Thymus (tissue), 11 donors: Measurements from ENCODE around the gene LMO7. TPM values are rescaled to one million over a fixed set of nuclear protein-coding genes. Genes with fewer than 3 reads are reported as not detected.
"Not testable (repeated sequence)": the region's sequence is repeated elsewhere in the genome, so short reads cannot be mapped to it uniquely, and the experiment has no call there.

Experiments
- DNase-seq, 9 donors: peaks; one replicate each; pipeline ENCODE4 v3.0.0-alpha.2; 2013; ENCODE audit warnings: low spot score in 9 of 9, low read depth in 6 of 9, missing footprints in 1 of 9
- H3K27ac ChIP-seq, 2 donors: one replicate each; pipeline ENCODE4 v1.5.1; 2013; ENCODE audit warnings: control low read depth in 1 of 2, low read depth in 1 of 2, low read length in 1 of 2, mild to moderate bottlenecking in 1 of 2, moderate library complexity in 1 of 2
- H3K27me3 ChIP-seq, 2 donors: one replicate each; pipeline ENCODE4 v1.5.1; 2013; ENCODE audit warnings: low read length in 1 of 2; ENCODE audit not compliant: control insufficient read depth in 2 of 2, insufficient read depth in 1 of 2
- H3K36me3 ChIP-seq, 2 donors: one replicate each; pipeline ENCODE4 v1.5.1; 2013; ENCODE audit warnings: low read length in 1 of 2, mild to moderate bottlenecking in 1 of 2, moderate library complexity in 1 of 2; ENCODE audit not compliant: control insufficient read depth in 2 of 2, insufficient read depth in 2 of 2
- H3K4me1 ChIP-seq, 2 donors: one replicate each; pipeline ENCODE4 v1.5.1; 2013; ENCODE audit warnings: low read length in 2 of 2; ENCODE audit not compliant: control insufficient read depth in 2 of 2, insufficient read depth in 2 of 2
- H3K4me3 ChIP-seq, 2 donors: one replicate each; pipeline ENCODE4 v1.5.1; 2013; ENCODE audit warnings: low read length in 2 of 2, control low read depth in 1 of 2, mild to moderate bottlenecking in 1 of 2
- H3K9me3 ChIP-seq, 2 donors: one replicate each; pipeline ENCODE4 v1.5.1; 2013; ENCODE audit warnings: low read length in 1 of 2, mild to moderate bottlenecking in 1 of 2; ENCODE audit not compliant: control insufficient read depth in 2 of 2, insufficient read depth in 1 of 2
- WGBS: extraction: QIAGEN DNeasy Blood & Tissue Kit; methylation state at CpG from one replicate; pipeline ENCODE4 v1.1.7; 2013; 5-methylcytosine and 5-hydroxymethylcytosine counted together
- polyA plus RNA-seq: library from polyadenylated mRNA; stranded (reverse); fragments of 200-250 nt; gene quantifications from one replicate; pipeline ENCODE4 v1.2.3, GENCODE V29; 2013
- total RNA-seq: library from RNA; stranded (reverse); fragments of 120-200 nt; gene quantifications from one replicate; pipeline ENCODE4 v1.2.4, GENCODE V29; 2013
- donor health status: healthy.

Gene LMO7
- total and polyA plus RNA-seq, 2 donors, result 50.8 to 59.7 TPM

GRCh38 chr13:75680251-75680650, 44.1 kb downstream of the LMO7 start:
- not testable (repeated sequence) for H3K27ac ChIP-seq, H3K4me3 ChIP-seq, H3K27me3 ChIP-seq, DNase-seq, H3K36me3 ChIP-seq, H3K9me3 ChIP-seq, H3K4me1 ChIP-seq
- WGBS, result 96% methylated on average over 2 of the region's 2 CpGs

DNA sequence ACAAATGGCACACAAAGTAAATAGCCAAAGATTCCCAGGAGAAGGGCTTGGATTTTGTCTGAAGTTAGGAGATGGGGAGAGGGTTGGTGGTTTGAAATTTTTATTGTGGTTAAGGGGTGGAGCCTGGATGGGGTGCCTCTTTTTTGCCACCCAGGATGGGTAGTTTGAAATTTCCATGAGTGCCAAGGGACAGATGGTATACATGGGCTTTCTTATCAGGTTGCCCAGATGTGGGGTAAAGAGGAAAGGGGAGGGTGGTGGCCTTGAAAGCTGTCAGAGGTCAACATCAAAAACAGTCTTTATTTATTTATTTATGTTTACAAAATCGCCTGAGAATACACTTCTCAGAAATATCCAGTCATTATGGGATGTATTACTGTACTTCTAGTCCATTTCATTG, 46.2 kb downstream of the LMO7 start:
- WGBS, result 95% methylated on average over 1 of the region's 1 CpG
- H3K27me3 ChIP-seq, result no peaks in the 10 kb centered on the region
- H3K27ac ChIP-seq, result no peak overlapping the region
- H3K9me3 ChIP-seq, result no peaks in the 10 kb centered on the region
- no peaks in the 10 kb centered on the region for H3K4me1 ChIP-seq
- no peak for DNase-seq
- H3K4me3 ChIP-seq, result no peak overlapping the region
- H3K36me3 ChIP-seq, result no peaks in the 10 kb centered on the region

DNA sequence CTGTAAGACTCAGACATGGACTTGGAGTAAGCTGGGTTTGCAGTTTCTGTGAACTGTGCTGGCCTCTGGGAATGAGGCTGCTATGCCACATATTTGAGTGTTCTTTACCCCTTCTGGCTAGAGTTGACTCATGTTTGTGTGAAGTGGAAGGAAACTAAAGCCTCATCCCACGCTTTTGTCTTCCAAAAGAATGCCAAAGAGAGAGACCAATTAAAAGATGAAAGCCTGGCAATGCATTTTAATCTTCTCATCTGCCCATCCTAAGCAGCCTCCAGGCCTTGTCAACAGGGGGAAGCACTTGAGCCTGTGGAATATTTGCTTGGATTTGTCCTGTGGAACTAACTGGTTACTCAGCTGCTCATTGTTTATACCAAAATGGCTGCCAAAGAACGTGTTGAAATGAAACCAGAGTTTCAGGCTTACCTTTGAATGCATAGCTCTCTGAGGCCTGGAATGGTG, 49.1 kb downstream of the LMO7 start:
- H3K4me1 ChIP-seq, result no peaks in the 10 kb centered on the region
- 91% methylated on average over 2 of the region's 2 CpGs for WGBS
- H3K36me3 ChIP-seq, result no peaks in the 10 kb centered on the region
- no peaks in the 10 kb centered on the region for H3K9me3 ChIP-seq
- no peak overlapping the region for H3K4me3 ChIP-seq
- no peaks in the 10 kb centered on the region for H3K27me3 ChIP-seq
- no peak for DNase-seq
- H3K27ac ChIP-seq, result no peak overlapping the region

- DNase-seq, result peak in 2 of 9 donors; percentile 17 to 42
- no peaks in the 10 kb centered on the region for H3K4me1 ChIP-seq
- no peak overlapping the region for H3K4me3 ChIP-seq
- H3K36me3 ChIP-seq, result no peaks in the 10 kb centered on the region
- no peaks in the 10 kb centered on the region for H3K9me3 ChIP-seq
- no peaks in the 10 kb centered on the region for H3K27me3 ChIP-seq
- no peak overlapping the region for H3K27ac ChIP-seq
Observed at GRCh38 chr13:75687150-75687763, 51.1 kb downstream of the LMO7 start.

- H3K27ac ChIP-seq, result no peak overlapping the region
- no peak for DNase-seq
Observed at GRCh38 chr13:75689686-75690085, 53.6 kb downstream of the LMO7 start.

GRCh38 chr13:75690607-75691006, 54.5 kb downstream of the LMO7 start:
- Histone ChIP-seq H3K27ac (no peak overlapping the region), H3K4me3 (no peak overlapping the region), H3K27me3 (no peaks in the 10 kb centered on the region), H3K36me3 (no peaks in the 10 kb centered on the region), H3K4me1 (peaks cover 0 to 7% of the 10 kb centered on the region in 2 donors), H3K9me3 (no peaks in the 10 kb centered on the region)
- no peak for DNase-seq
- WGBS, result 93% methylated on average over 1 of the region's 1 CpG

More at GRCh38 chr13:75689686-75690085, 53.6 kb downstream of the LMO7 start:
- Histone ChIP-seq H3K4me3 (no peak overlapping the region), H3K9me3 (no peaks in the 10 kb centered on the region), H3K36me3 (no peaks in the 10 kb centered on the region), H3K4me1 (peaks cover 0 to 7% of the 10 kb centered on the region in 2 donors), H3K27me3 (no peaks in the 10 kb centered on the region)
- WGBS, result 87% methylated on average over 5 of the region's 5 CpGs

GRCh38 chr13:75691183-75691582, 55.1 kb downstream of the LMO7 start:
- no peak overlapping the region for H3K27ac ChIP-seq

GRCh38 chr13:75693227-75693626, 57.1 kb downstream of the LMO7 start:
- Histone ChIP-seq H3K27ac (no peak overlapping the region), H3K4me1 (peaks cover 0 to 13% of the 10 kb centered on the region in 2 donors), H3K4me3 (no peak overlapping the region), H3K36me3 (no peaks in the 10 kb centered on the region), H3K27me3 (no peaks in the 10 kb centered on the region), H3K9me3 (no peaks in the 10 kb centered on the region)
- no peak for DNase-seq
- WGBS, result 81% methylated on average over 2 of the region's 2 CpGs

More at GRCh38 chr13:75691183-75691582, 55.1 kb downstream of the LMO7 start:
- H3K4me1 ChIP-seq, result peaks cover 0 to 10% of the 10 kb centered on the region in 2 donors
- H3K4me3 ChIP-seq, result no peak overlapping the region
- no peak for DNase-seq
- H3K9me3 ChIP-seq, result no peaks in the 10 kb centered on the region
- no peaks in the 10 kb centered on the region for H3K36me3 ChIP-seq
- 98% methylated on average over 1 of the region's 1 CpG for WGBS
- H3K27me3 ChIP-seq, result no peaks in the 10 kb centered on the region

- no peak for DNase-seq
- H3K27ac ChIP-seq, result no peak overlapping the region
- peaks cover 0 to 13% of the 10 kb centered on the region in 2 donors for H3K4me1 ChIP-seq
- 96% methylated on average over 8 of the region's 8 CpGs for WGBS
- no peaks in the 10 kb centered on the region for H3K36me3 ChIP-seq
- no peaks in the 10 kb centered on the region for H3K27me3 ChIP-seq
- H3K4me3 ChIP-seq, result no peak overlapping the region
- H3K9me3 ChIP-seq, result no peaks in the 10 kb centered on the region
Observed at GRCh38 chr13:75694722-75695121, 58.6 kb downstream of the LMO7 start.
